HepG2 (cell line): ENCODE results near the gene ESPN. TPM values are rescaled to one million over a fixed set of nuclear protein-coding genes. Genes with fewer than 3 reads are reported as not detected.

Experiments used
- ATAC-seq: fragments of 200-7000 bp; cut with Tn5 transposase; 3 replicates; pipeline ENCODE4 v1.9.1; 2020; ENCODE audit warnings: mild to moderate bottlenecking, moderate library complexity
- BruUV-seq: library from RNA; stranded (reverse); fragments of 400-500 nt; replicated peaks from 2 replicates; lab custom pipeline; 2021; lab: Mats Ljungman, UMichigan
- CTCF ChIA-PET: fragments of 300-600 bp; formaldehyde crosslinking; extraction: SDS; loops from one replicate; lab custom pipeline; 2021; ENCODE audit warnings: low total read pairs, inconsistent platforms, low intra/inter-chr PET ratio; lab: Yijun Ruan, JAX
- POLR2A ChIA-PET: fragments of 350-600 bp; sonication (Branson Sonifier 250); formaldehyde crosslinking; loops from one replicate; lab custom pipeline; 2020; ENCODE audit warnings: antibody characterized with exemption, inconsistent platforms; lab: Yijun Ruan, JAX
- DNase-seq: peaks from one replicate; pipeline ENCODE4 v3.0.0-alpha.2; 2015; ENCODE audit warnings: low spot score
- FAIRE-seq: peaks from 3 replicates; lab custom pipeline; 2011; peaks lifted over from hg19 to GRCh38; lab: Jason Lieb, UNC
- H2AFZ ChIP-seq: one replicate; pipeline ENCODE4 v1.6.1; 2011; ENCODE audit warnings: low read length, inconsistent platforms
- H3K27ac ChIP-seq: fragments of 300-600 bp; 3 replicates; pipeline ENCODE4 v1.8.0; 2011; ENCODE audit warnings: mixed run types, mild to moderate bottlenecking, mixed read lengths, low read length, inconsistent platforms; ENCODE audit not compliant: insufficient read depth; ENCODE audit errors: extremely low read length
- H3K27me3 ChIP-seq, 2 experiments: fragments of 200-600 bp in 1 of 2; 2 replicates in 1 of 2; 3 replicates in 1 of 2; pipeline versions ENCODE4 v1.6.0 to v1.8.0; 2011; ENCODE audit warnings: low read length in 2 of 2, mild to moderate bottlenecking in 2 of 2, moderate library complexity in 2 of 2, inconsistent platforms in 1 of 2; ENCODE audit not compliant: insufficient read depth in 2 of 2, control insufficient read depth in 1 of 2
- H3K36me3 ChIP-seq, 2 experiments: fragments of 200-600 bp in 1 of 2; replicated peaks in 1 of 2; 2 replicates in 1 of 2; 3 replicates in 1 of 2; pipeline versions ENCODE4 v1.5.1 to v1.8.0; 2011; ENCODE audit warnings: low read length in 2 of 2, inconsistent platforms in 1 of 2; ENCODE audit not compliant: insufficient read depth in 2 of 2, control insufficient read depth in 1 of 2
- H3K4me1 ChIP-seq: 2 replicates; pipeline ENCODE4 v1.5.1; 2012; ENCODE audit warnings: low read length, inconsistent platforms; ENCODE audit not compliant: insufficient read depth
- H3K4me2 ChIP-seq: 2 replicates; pipeline ENCODE4 v1.6.0; 2011; ENCODE audit warnings: low read depth, low read length, inconsistent platforms
- H3K4me3 ChIP-seq, 3 experiments: fragments of 200-600 bp in 1 of 3; sonication (generic), shearing (Covaris generic) in 1 of 3; replicated peaks in 1 of 3; 2 replicates each; pipeline ENCODE4 v1.5.1; 2011 to 2016; ENCODE audit warnings: low read length in 3 of 3, inconsistent platforms in 2 of 3, low read depth in 2 of 3, mild to moderate bottlenecking in 2 of 3, control low read depth in 1 of 3, mixed read lengths in 1 of 3; ENCODE audit not compliant: insufficient read depth in 1 of 3
- H3K79me2 ChIP-seq: one replicate; pipeline ENCODE4 v1.6.1; 2011; ENCODE audit warnings: low read length, inconsistent platforms; ENCODE audit not compliant: insufficient read depth
- H3K9ac ChIP-seq: 2 replicates; pipeline ENCODE4 v1.6.0; 2011; ENCODE audit warnings: mild to moderate bottlenecking, low read depth, low read length, inconsistent platforms; ENCODE audit not compliant: insufficient read depth
- H3K9me3 ChIP-seq: 2 replicates; pipeline ENCODE4 v1.5.1; 2012; ENCODE audit warnings: mild to moderate bottlenecking, low read length
- H4K20me1 ChIP-seq: 2 replicates; pipeline ENCODE4 v1.6.0; 2011; ENCODE audit warnings: inconsistent platforms, mild to moderate bottlenecking, low read length, moderate library complexity; ENCODE audit not compliant: insufficient read depth
- FOXO1 ChIP-seq: sonication (generic); formaldehyde crosslinking; IDR thresholded peaks from 2 replicates; pipeline ENCODE4 v1.4.0; 2020; ENCODE audit warnings: missing genetic modification reagents
- HIVEP1 ChIP-seq: sonication (generic); formaldehyde crosslinking; IDR thresholded peaks from 2 replicates; pipeline ENCODE4 v1.4.0; 2020; ENCODE audit warnings: mild to moderate bottlenecking, missing genetic modification reagents
- HNF4G ChIP-seq, 2 experiments: sonication (generic) in 1 of 2; formaldehyde crosslinking in 1 of 2; IDR thresholded peaks; 2 replicates each; pipeline versions ENCODE4 v1.4.0 to v1.6.1; 2011 to 2020; ENCODE audit warnings: borderline replicate concordance in 2 of 2, low read depth in 2 of 2, mild to moderate bottlenecking in 2 of 2, low read length in 1 of 2, missing genetic modification reagents in 1 of 2, moderate library complexity in 1 of 2
- KDM1A ChIP-seq: IDR thresholded peaks from 2 replicates; pipeline ENCODE4 v1.6.1; 2016; ENCODE audit warnings: missing compliant biosample characterization
- KLF15 ChIP-seq: sonication (generic); formaldehyde crosslinking; IDR thresholded peaks from 2 replicates; pipeline ENCODE4 v1.8.1; 2023; ENCODE audit warnings: borderline replicate concordance, mild to moderate bottlenecking, inconsistent platforms, missing genetic modification reagents, mixed read lengths
- LCORL ChIP-seq, 2 experiments: fragments of 450-650 bp in 1 of 2; sonication (generic) in 1 of 2; formaldehyde crosslinking in 1 of 2; IDR thresholded peaks; 2 replicates each; pipeline versions ENCODE4 v1.5.0 to v1.6.1; 2017 to 2020; ENCODE audit warnings: antibody characterized with exemption in 1 of 2, missing genetic modification reagents in 1 of 2
- MTF1 ChIP-seq: sonication (generic); formaldehyde crosslinking; IDR thresholded peaks from 2 replicates; pipeline ENCODE4 v1.5.0; 2020; ENCODE audit warnings: missing genetic modification reagents
- MXD4 ChIP-seq: IDR thresholded peaks from 2 replicates; pipeline ENCODE4 v1.6.1; 2016; ENCODE audit warnings: mild to moderate bottlenecking, missing biosample characterization, missing genetic modification reagents
- NFIB ChIP-seq: sonication (generic); formaldehyde crosslinking; IDR thresholded peaks from 2 replicates; pipeline ENCODE4 v1.9.0; 2021; ENCODE audit warnings: missing genetic modification reagents, mild to moderate bottlenecking, borderline replicate concordance
- NFIC ChIP-seq: IDR thresholded peaks from 2 replicates; pipeline ENCODE4 v1.6.1; 2012; ENCODE audit warnings: mild to moderate bottlenecking, low read length, inconsistent platforms
- NRL ChIP-seq: sonication (generic); formaldehyde crosslinking; IDR thresholded peaks from 2 replicates; pipeline ENCODE4 v1.5.0; 2020; ENCODE audit warnings: missing genetic modification reagents, mild to moderate bottlenecking, moderate library complexity, borderline replicate concordance
- TSC22D2 ChIP-seq: sonication (generic); formaldehyde crosslinking; IDR thresholded peaks from 2 replicates; pipeline ENCODE4 v1.5.1; 2020; ENCODE audit warnings: missing genetic modification reagents, mild to moderate bottlenecking, borderline replicate concordance
- ZBTB38 ChIP-seq: sonication (generic); formaldehyde crosslinking; IDR thresholded peaks from 2 replicates; pipeline ENCODE4 v1.5.1; 2020; ENCODE audit warnings: mild to moderate bottlenecking, missing genetic modification reagents
- ZNF138 ChIP-seq: sonication (generic); formaldehyde crosslinking; IDR thresholded peaks from 2 replicates; pipeline ENCODE4 v1.5.0; 2020; ENCODE audit warnings: mild to moderate bottlenecking, low read depth, missing genetic modification reagents
- ZNF263 ChIP-seq: sonication (generic); formaldehyde crosslinking; IDR thresholded peaks from 2 replicates; pipeline ENCODE4 v1.4.0; 2020; ENCODE audit warnings: missing genetic modification reagents
- ZNF33A ChIP-seq: sonication (generic); formaldehyde crosslinking; IDR thresholded peaks from 2 replicates; pipeline ENCODE4 v1.5.1; 2020; ENCODE audit warnings: missing genetic modification reagents, mild to moderate bottlenecking, moderate library complexity, borderline replicate concordance
- ZNF777 ChIP-seq: sonication (generic); formaldehyde crosslinking; IDR thresholded peaks from 2 replicates; pipeline ENCODE4 v1.4.0; 2020; ENCODE audit warnings: missing genetic modification reagents
- ZNF788 ChIP-seq: sonication (generic); formaldehyde crosslinking; IDR thresholded peaks from 2 replicates; pipeline ENCODE4 v1.5.0; 2020; ENCODE audit warnings: mild to moderate bottlenecking, missing genetic modification reagents, borderline replicate concordance
- ZNF790 ChIP-seq: sonication (generic); formaldehyde crosslinking; IDR thresholded peaks from 2 replicates; pipeline ENCODE4 v1.8.0; 2022; ENCODE audit warnings: missing genetic modification reagents, mild to moderate bottlenecking, borderline replicate concordance
- WGBS: methylation state at CpG from one replicate; pipeline ENCODE4 v1.1.6; 2017; ENCODE audit warnings: low lambda C conversion rate; 5-methylcytosine and 5-hydroxymethylcytosine counted together
- in situ Hi-C: cut with HindIII; loops from 2 replicates; pipeline ENCODE4 v1.10.0; 2017; ENCODE audit warnings: low pct_unique_long_range_greater_than_20kb; ENCODE audit not compliant: extremely low pct_ligation_motif_present
- intact Hi-C: fragments of 100-400 bp; cut with micrococcal nuclease; formaldehyde crosslinking; loops from one replicate; pipeline ENCODE4 v1.10.0; 2022; ENCODE audit not compliant: unreplicated experiment
- polyA plus RNA-seq, 8 experiments: library from polyadenylated mRNA; depleted of rRNA in 3 of 8; stranded (reverse) in 7 of 8; unstranded in 1 of 8; fragments of >200 nt; fragmentation: Illumina TruSeq in 4 of 8; extraction: Trizol in 4 of 8; gene quantifications; 2 replicates each; pipeline versions ENCODE4 v1.2.1 to v1.2.3, GENCODE V29; 2011 to 2016; ENCODE audit warnings: low read depth in 4 of 8, missing spikeins in 1 of 8, mixed read lengths in 1 of 8; ENCODE audit not compliant: insufficient read depth in 1 of 8
- total RNA-seq, 5 experiments: library from RNA; depleted of rRNA; stranded (reverse); fragments of >200 nt; fragmentation: Illumina TruSeq; extraction: Trizol; gene quantifications; 2 replicates each; pipeline ENCODE4 v1.2.3, GENCODE V29; 2016; ENCODE audit warnings: low read depth in 1 of 5
- TF ChIP-seq, protein P1 (sequence below): sonication (generic); formaldehyde crosslinking; conservative IDR thresholded peaks from 2 replicates; pipeline ENCODE4 v1.4.0; 2020; ENCODE audit warnings: missing genetic modification reagents
- TF ChIP-seq, protein P2 (sequence below): sonication (generic); formaldehyde crosslinking; IDR thresholded peaks from 2 replicates; pipeline ENCODE4 v1.4.0; 2020; ENCODE audit warnings: missing genetic modification reagents

ESPN gene
- total and polyA plus RNA-seq, 2 of the 13 experiments (the other 11 are each of a cell fraction or from before 2014, with no cell fraction given), result 48.6 to 54.2 TPM

DNA sequence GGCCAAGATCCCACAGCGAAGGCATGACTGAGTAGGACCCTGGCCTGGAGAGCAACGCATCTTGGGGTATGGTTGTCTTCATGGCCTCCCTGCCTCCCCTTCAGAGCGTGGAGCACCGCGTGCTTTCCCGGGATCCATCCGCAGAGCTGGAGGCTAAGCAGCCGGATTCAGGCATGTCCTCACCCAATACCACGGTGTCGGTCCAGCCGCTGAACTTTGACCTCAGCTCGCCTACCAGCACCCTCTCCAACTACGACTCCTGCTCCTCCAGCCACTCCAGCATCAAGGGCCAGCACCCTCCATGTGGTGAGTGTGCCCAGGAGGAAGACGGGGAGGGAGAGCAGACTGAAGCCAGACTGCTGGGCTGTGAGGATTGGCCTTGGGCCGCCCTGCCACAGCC is 19.8 kb downstream of the ESPN start:
- H3K9me3 ChIP-seq, result no peaks in the 10 kb centered on the region
- H3K9ac ChIP-seq, result no peak overlapping the region
- H3K4me2 ChIP-seq, result peak overlapping the region; percentile 73
- no peak overlapping the region for H2AFZ ChIP-seq
- ATAC-seq (no peak), DNase-seq (no peak), FAIRE-seq (no peak)
- H3K79me2 ChIP-seq, result peaks cover 8% of the 10 kb centered on the region
- ChIA-PET CTCF (interaction anchor here (1.0 to 1.6 kb wide), 3 partner anchors 20 to 31 kb away, joined by 3 to 5 read pairs (median 4); no protein-coding TSS in a partner anchor), POLR2A (no interaction called here)
- H3K27ac ChIP-seq, result no peak overlapping the region
- H4K20me1 ChIP-seq, result no peaks in the 10 kb centered on the region
- no peaks in the 10 kb centered on the region for H3K36me3 ChIP-seq
- peak overlapping the region in 1 of 3 experiments; percentile 78; a peak in 2 of 6 replicates for H3K4me3 ChIP-seq
- no TSS peak for BruUV-seq
- 3% methylated on average over 6 of the region's 15 CpGs for WGBS
- intact Hi-C loops, result loop anchor here (10.0 kb wide), 1 partner anchor 650 kb away; no protein-coding TSS in a partner anchor
- in situ Hi-C loops, result no loop called here
- H3K27me3 ChIP-seq, result peaks cover 0 to 1% of the 10 kb centered on the region in 2 experiments; a peak in 2 of 5 replicates
- H3K4me1 ChIP-seq, result peaks cover 42% of the 10 kb centered on the region
- no peak for TF ChIP-seq HIVEP1
- TF ChIP-seq MTF1 (CRISPR knock-in tag), result no peak
- no peak for TF ChIP-seq TSC22D2 (CRISPR knock-in tag)
- 0 out of 2 replicates have a peak, but pooled peaks have one; percentile 14 for TF ChIP-seq HNF4G (IDR thresholded peaks at IDR 0.05; ENCODE audit: borderline replicate concordance, low read depth, low read length)
- TF ChIP-seq HNF4G (CRISPR knock-in tag; IDR thresholded peaks at IDR 0.05; ENCODE audit: borderline replicate concordance, low read depth), result no peak
- TF ChIP-seq NFIC, result no peak
- TF ChIP-seq ZBTB38 (CRISPR knock-in tag), result peak; percentile 84
- no peak for TF ChIP-seq MXD4 (CRISPR knock-in tag)
- TF ChIP-seq ZNF263, result peak; percentile 81
- TF ChIP-seq, protein P1, sequence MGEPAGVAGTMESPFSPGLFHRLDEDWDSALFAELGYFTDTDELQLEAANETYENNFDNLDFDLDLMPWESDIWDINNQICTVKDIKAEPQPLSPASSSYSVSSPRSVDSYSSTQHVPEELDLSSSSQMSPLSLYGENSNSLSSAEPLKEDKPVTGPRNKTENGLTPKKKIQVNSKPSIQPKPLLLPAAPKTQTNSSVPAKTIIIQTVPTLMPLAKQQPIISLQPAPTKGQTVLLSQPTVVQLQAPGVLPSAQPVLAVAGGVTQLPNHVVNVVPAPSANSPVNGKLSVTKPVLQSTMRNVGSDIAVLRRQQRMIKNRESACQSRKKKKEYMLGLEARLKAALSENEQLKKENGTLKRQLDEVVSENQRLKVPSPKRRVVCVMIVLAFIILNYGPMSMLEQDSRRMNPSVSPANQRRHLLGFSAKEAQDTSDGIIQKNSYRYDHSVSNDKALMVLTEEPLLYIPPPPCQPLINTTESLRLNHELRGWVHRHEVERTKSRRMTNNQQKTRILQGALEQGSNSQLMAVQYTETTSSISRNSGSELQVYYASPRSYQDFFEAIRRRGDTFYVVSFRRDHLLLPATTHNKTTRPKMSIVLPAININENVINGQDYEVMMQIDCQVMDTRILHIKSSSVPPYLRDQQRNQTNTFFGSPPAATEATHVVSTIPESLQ (CRISPR knock-in tag), result no peak
- 0 out of 2 replicates have a peak, but pooled peaks have one; percentile 15 for TF ChIP-seq ZNF138 (CRISPR knock-in tag)
- no peak for TF ChIP-seq LCORL (IDR thresholded peaks at IDR 0.05)
- TF ChIP-seq LCORL (CRISPR knock-in tag; IDR thresholded peaks at IDR 0.05), result 0 out of 2 replicates have a peak, but pooled peaks have one; percentile 25
- 0 out of 2 replicates have a peak, but pooled peaks have one; percentile 20 for TF ChIP-seq ZNF777 (CRISPR knock-in tag)
- TF ChIP-seq KDM1A, result no peak
- TF ChIP-seq NFIB, result 0 out of 2 replicates have a peak, but pooled peaks have one; percentile 3
- no peak for TF ChIP-seq ZNF33A (CRISPR knock-in tag)
- TF ChIP-seq NRL (CRISPR knock-in tag), result no peak
- TF ChIP-seq FOXO1, result peak; percentile 3; the same call in 1 of the 2 replicates
- 0 out of 2 replicates have a peak, but pooled peaks have one; percentile 8 for TF ChIP-seq ZNF788 (CRISPR knock-in tag)
- no peak for TF ChIP-seq KLF15 (CRISPR knock-in tag)
- no peak for TF ChIP-seq ZNF790 (CRISPR knock-in tag)
- TF ChIP-seq, protein P2, sequence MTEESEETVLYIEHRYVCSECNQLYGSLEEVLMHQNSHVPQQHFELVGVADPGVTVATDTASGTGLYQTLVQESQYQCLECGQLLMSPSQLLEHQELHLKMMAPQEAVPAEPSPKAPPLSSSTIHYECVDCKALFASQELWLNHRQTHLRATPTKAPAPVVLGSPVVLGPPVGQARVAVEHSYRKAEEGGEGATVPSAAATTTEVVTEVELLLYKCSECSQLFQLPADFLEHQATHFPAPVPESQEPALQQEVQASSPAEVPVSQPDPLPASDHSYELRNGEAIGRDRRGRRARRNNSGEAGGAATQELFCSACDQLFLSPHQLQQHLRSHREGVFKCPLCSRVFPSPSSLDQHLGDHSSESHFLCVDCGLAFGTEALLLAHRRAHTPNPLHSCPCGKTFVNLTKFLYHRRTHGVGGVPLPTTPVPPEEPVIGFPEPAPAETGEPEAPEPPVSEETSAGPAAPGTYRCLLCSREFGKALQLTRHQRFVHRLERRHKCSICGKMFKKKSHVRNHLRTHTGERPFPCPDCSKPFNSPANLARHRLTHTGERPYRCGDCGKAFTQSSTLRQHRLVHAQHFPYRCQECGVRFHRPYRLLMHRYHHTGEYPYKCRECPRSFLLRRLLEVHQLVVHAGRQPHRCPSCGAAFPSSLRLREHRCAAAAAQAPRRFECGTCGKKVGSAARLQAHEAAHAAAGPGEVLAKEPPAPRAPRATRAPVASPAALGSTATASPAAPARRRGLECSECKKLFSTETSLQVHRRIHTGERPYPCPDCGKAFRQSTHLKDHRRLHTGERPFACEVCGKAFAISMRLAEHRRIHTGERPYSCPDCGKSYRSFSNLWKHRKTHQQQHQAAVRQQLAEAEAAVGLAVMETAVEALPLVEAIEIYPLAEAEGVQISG (CRISPR knock-in tag), result peak; percentile 7; the same call in 1 of the 2 replicates
